ENCODE data around the gene RCHY1.
A peak's percentile ranks its signal among the peaks of the same experiment; 100 is the strongest.
"Not testable (repeated sequence)": the region's sequence is repeated elsewhere in the genome, so short reads cannot be mapped to it uniquely, and the experiment has no call there.

Gene RCHY1

DNA sequence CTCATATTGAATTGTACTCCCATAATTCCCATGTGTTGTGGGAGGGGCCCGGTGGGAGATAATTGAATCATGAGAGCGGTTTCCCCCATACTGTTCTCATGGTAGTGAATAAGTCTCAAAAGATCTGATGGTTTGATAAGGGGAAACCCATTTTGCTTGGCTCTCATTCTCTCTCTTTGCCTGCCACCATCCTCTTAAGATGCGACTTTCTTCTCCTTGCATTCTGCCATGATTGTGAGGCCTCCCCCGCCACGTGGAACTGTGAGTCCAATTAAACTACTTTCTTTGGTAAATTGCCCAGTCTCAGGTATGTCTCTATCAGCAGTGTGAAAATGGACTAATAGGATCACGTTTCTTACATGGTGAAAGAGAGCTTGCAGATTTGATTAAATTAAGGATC is 23.1 kb upstream of the RCHY1 start:
- H3K36me3 ChIP-seq (ENCODE audit: insufficient read depth, low read length); H3K27me3 ChIP-seq (ENCODE audit: control insufficient read depth in 1 of 2, insufficient read depth in 2 of 2, low read length in 2 of 2); H3K4me1 ChIP-seq (ENCODE audit: insufficient read depth, low read length); H3K4me3 ChIP-seq (ENCODE audit: low read depth in 1 of 2, low read length in 2 of 2); H3K27ac ChIP-seq (ENCODE audit: low read depth, low read length); H3K9me3 ChIP-seq (ENCODE audit: low read length); H3K9ac ChIP-seq (ENCODE audit: low read length): not testable (repeated sequence)

DNA sequence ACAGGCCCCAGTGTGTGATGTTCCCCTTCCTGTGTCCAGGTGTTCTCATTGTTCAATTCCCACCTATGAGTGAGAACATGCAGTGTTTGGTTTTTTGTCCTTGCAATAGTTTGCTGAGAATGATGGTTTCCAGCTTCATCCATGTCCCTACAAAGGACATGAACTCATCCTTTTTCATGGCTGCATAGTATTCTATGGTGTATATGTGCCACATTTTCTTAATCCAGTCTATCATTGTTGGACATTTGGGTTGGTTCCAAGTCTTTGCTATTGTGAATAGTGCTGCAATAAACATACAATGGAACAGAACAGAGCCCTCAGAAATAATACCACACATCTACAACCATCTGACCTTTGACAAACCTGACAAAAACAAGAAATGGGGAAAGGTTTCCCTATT is 19.7 kb upstream of the RCHY1 start:
- not testable (repeated sequence) for H3K4me1 ChIP-seq (ENCODE audit: insufficient read depth, low read length); H3K27me3 ChIP-seq (ENCODE audit: control insufficient read depth in 1 of 2, insufficient read depth in 2 of 2, low read length in 2 of 2); H3K27ac ChIP-seq (ENCODE audit: low read depth, low read length); H3K4me3 ChIP-seq (ENCODE audit: low read depth in 1 of 2, low read length in 2 of 2); H3K9ac ChIP-seq (ENCODE audit: low read length); H3K9me3 ChIP-seq (ENCODE audit: low read length)
- peaks cover 10% of the 10 kb centered on the region for H3K36me3 ChIP-seq (ENCODE audit: insufficient read depth, low read length)

DNA sequence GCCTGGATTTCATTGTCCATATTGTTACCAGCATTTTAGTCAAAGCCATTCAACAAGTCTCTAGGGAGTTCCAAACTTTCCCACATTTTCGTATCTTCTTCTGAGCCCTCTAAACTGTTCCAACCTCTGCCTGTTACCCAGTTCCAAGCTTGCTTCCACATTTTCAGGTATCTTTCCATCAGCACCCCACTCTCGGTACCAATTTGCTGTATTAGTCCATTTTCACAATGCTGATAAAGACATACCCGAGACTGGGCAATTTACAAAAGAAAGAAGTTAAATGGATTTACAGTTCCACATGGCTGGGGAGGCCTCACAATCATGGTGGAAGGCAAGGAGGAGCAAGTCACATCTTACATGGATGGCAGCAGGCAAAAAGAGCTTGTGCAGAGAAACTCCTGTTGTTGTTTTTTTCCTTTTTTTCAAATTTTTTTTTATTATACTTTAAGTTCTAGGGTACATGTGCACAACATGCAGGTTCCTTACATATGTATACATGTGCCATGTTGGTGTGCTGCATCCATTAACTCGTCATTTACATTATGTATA is 19.2 kb upstream of the RCHY1 start:
- not testable (repeated sequence) for H3K9me3 ChIP-seq (ENCODE audit: low read length); H3K36me3 ChIP-seq (ENCODE audit: insufficient read depth, low read length)

DNA sequence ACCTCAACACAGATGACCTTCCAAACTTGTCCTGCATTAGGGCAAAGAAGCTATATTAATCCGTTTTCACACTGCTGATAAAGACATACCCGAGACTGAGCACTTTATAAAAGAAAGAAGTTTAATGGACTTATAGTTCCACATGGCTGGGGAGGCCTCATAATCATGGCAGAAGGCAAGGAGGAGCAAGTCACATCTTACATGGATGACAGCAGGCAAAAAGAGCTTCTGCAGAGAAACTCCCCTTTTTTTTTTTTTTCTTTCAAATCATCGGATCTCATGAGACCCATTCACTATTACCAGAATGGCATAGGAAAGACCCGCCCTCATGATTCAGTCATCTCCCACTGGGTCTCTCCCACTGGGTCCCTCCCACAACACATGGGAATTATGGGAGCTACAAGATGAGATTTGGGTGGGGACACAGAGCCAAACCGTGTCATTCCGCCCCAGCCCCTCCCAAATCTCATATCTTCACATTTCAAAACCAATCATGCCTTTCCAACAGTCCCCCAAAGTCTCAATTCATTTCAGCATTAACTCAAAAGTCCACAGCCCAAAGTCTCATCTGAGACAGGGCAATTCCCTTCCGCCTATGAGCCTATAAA is 17.4 kb upstream of the RCHY1 start:
- H3K4me3 ChIP-seq (ENCODE audit: low read depth in 1 of 2, low read length in 2 of 2); H3K4me1 ChIP-seq (ENCODE audit: insufficient read depth, low read length); H3K9ac ChIP-seq (ENCODE audit: low read length); H3K9me3 ChIP-seq (ENCODE audit: low read length); H3K27ac ChIP-seq (ENCODE audit: low read depth, low read length); H3K27me3 ChIP-seq (ENCODE audit: control insufficient read depth in 1 of 2, insufficient read depth in 2 of 2, low read length in 2 of 2): not testable (repeated sequence)
- H3K36me3 ChIP-seq (ENCODE audit: insufficient read depth, low read length), result peaks cover 24% of the 10 kb centered on the region

More for the DNA sequence above, 19.2 kb upstream of the RCHY1 start:
- not testable (repeated sequence) for H3K27ac ChIP-seq (ENCODE audit: low read depth, low read length); H3K4me1 ChIP-seq (ENCODE audit: insufficient read depth, low read length); H3K9ac ChIP-seq (ENCODE audit: low read length); H3K27me3 ChIP-seq (ENCODE audit: control insufficient read depth in 1 of 2, insufficient read depth in 2 of 2, low read length in 2 of 2); H3K4me3 ChIP-seq (ENCODE audit: low read depth in 1 of 2, low read length in 2 of 2)

DNA sequence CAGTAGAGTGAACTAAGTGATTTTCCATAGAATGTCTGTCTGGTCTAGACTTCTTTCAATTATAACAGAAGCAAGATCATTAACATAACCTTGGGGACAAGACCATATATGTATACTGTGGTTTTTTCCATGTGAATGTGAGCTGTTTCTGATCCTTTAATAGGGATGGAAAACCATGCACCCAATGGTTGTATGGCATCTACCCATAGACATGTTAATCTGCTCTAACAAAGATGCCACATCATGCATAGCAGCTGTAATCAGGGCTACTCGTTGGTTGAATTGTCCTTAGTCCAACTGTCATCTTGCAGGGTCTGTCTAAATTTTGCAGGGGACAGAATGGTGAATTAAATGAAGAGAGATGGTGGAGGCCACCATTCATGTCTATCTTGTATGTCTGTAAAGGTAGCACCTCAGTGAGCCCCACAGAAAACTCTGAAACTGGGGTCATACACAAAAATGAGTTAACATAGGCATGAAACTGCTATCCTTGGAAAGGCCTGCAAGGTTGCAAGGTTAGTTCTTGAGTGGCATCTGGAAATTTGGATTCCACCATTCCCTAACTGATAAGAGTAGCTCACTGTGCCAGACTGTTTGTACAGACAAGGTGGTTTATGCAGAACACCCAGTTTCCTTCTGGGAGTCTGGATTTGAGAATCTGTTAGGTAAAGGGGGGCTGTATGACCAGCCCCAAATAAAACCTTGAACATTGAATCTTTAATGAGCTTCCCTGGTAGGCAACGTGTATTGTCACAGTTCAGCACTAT is 16.5 kb upstream of the RCHY1 start:
- Histone ChIP-seq H3K36me3 (ENCODE audit: insufficient read depth, low read length) (peaks cover 31% of the 10 kb centered on the region), H3K27me3 (ENCODE audit: control insufficient read depth in 1 of 2, insufficient read depth in 2 of 2, low read length in 2 of 2) (no peaks in the 10 kb centered on the region), H3K9me3 (ENCODE audit: low read length) (no peaks in the 10 kb centered on the region), H3K27ac (ENCODE audit: low read depth, low read length) (no peak overlapping the region), H3K9ac (ENCODE audit: low read length) (no peak overlapping the region), H3K4me3 (ENCODE audit: low read depth in 1 of 2, low read length in 2 of 2) (no peak overlapping the region), H3K4me1 (ENCODE audit: insufficient read depth, low read length) (no peaks in the 10 kb centered on the region)

DNA sequence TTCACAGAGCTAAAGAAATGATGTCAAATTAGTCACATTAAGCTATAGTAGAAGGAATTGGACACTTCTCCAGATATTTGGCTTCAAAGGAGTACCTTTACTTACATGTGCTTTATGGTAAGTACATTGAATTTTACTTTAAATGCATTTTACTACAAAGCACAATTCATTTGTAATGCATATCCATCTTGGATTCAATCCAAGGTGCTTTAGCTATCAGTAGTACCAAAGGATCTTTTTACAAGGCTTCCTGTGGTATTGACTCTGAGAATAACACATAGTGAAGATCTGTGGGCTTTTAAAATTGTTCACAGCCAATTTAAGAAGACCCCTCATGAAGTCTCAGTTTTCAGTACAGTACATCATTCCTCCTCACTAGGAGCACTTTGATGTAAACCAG is 13.3 kb upstream of the RCHY1 start:
- no peak overlapping the region for H3K4me3 ChIP-seq (ENCODE audit: low read depth in 1 of 2, low read length in 2 of 2)

DNA sequence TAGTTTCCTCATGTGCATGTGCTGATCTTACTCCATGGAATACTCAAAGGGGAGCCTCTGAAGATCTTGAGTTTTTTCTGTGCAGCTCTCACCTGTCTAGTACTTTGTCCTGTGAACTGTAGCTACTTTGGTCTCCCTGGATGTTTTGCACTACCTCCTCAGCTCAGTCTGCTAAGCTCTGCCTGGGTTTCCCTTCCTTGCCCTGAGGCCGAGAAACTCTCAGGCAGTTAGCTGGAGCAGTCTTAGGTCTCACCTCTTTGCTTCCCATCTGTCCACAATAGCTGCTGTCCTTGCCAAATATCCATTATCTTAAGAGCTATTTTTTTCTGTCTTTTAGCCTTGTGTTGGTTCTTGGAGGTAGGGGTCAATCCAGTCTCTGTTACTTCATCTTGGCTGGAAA is 11.7 kb upstream of the RCHY1 start:
- Histone ChIP-seq H3K36me3 (ENCODE audit: insufficient read depth, low read length) (peaks cover 36% of the 10 kb centered on the region), H3K4me3 (ENCODE audit: low read depth in 1 of 2, low read length in 2 of 2) (no peak overlapping the region), H3K27ac (ENCODE audit: low read depth, low read length) (no peak overlapping the region), H3K4me1 (ENCODE audit: insufficient read depth, low read length) (no peaks in the 10 kb centered on the region), H3K9me3 (ENCODE audit: low read length) (no peaks in the 10 kb centered on the region), H3K9ac (ENCODE audit: low read length) (no peak overlapping the region), H3K27me3 (ENCODE audit: control insufficient read depth in 1 of 2, insufficient read depth in 2 of 2, low read length in 2 of 2) (no peaks in the 10 kb centered on the region)

More for the DNA sequence above, 13.3 kb upstream of the RCHY1 start:
- Histone ChIP-seq H3K9ac (ENCODE audit: low read length) (no peak overlapping the region), H3K9me3 (ENCODE audit: low read length) (no peaks in the 10 kb centered on the region), H3K36me3 (ENCODE audit: insufficient read depth, low read length) (peaks cover 42% of the 10 kb centered on the region), H3K27ac (ENCODE audit: low read depth, low read length) (no peak overlapping the region), H3K27me3 (ENCODE audit: control insufficient read depth in 1 of 2, insufficient read depth in 2 of 2, low read length in 2 of 2) (no peaks in the 10 kb centered on the region), H3K4me1 (ENCODE audit: insufficient read depth, low read length) (no peaks in the 10 kb centered on the region)

DNA sequence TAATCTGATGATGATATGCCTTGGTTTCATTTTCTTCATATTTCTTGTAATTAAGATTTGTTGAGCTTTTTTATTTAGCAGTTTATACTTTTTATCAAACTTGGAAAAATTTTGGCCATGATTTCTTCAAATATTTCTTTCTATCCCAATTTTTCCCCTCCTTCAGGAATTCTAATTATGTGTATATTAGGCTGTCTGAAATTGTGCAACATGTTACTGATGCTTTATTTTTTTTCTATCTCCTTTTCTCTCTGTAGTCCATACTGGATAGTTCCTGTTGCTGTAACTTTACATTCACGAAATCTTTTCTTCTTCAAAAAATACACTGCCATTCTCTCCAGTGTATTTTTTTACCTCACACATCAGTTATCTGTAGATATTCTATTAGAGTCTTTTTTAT is 10.9 kb upstream of the RCHY1 start:
- H3K27ac ChIP-seq (ENCODE audit: low read depth, low read length), result no peak overlapping the region
- H3K4me1 ChIP-seq (ENCODE audit: insufficient read depth, low read length), result no peaks in the 10 kb centered on the region
- peaks cover 35% of the 10 kb centered on the region for H3K36me3 ChIP-seq (ENCODE audit: insufficient read depth, low read length)
- no peaks in the 10 kb centered on the region for H3K9me3 ChIP-seq (ENCODE audit: low read length)
- no peak overlapping the region for H3K9ac ChIP-seq (ENCODE audit: low read length)
- no peaks in the 10 kb centered on the region for H3K27me3 ChIP-seq (ENCODE audit: control insufficient read depth in 1 of 2, insufficient read depth in 2 of 2, low read length in 2 of 2)
- H3K4me3 ChIP-seq (ENCODE audit: low read depth in 1 of 2, low read length in 2 of 2), result no peak overlapping the region

DNA sequence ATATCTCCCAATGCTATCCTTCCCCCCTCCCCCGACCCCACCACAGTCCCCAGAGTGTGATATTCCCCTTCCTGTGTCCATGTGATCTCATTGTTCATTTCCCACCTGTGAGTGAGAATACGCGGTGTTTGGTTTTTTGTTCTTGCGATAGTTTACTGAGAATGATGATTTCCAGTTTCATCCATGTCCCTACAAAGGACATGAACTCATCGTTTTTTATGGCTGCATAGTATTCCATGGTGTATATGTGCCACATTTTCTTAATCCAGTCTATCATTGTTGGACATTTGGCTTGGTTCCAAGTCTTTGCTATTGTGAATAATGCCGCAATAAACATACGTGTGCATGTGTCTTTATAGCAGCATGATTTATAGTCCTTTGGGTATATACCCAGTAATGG is 5.2 kb upstream of the RCHY1 start:
- H3K27me3 ChIP-seq (ENCODE audit: control insufficient read depth in 1 of 2, insufficient read depth in 2 of 2, low read length in 2 of 2); H3K4me3 ChIP-seq (ENCODE audit: low read depth in 1 of 2, low read length in 2 of 2); H3K27ac ChIP-seq (ENCODE audit: low read depth, low read length); H3K9me3 ChIP-seq (ENCODE audit: low read length); H3K9ac ChIP-seq (ENCODE audit: low read length): not testable (repeated sequence)
- peaks cover 12% of the 10 kb centered on the region for H3K4me1 ChIP-seq (ENCODE audit: insufficient read depth, low read length)
- peaks cover 27% of the 10 kb centered on the region for H3K36me3 ChIP-seq (ENCODE audit: insufficient read depth, low read length)

DNA sequence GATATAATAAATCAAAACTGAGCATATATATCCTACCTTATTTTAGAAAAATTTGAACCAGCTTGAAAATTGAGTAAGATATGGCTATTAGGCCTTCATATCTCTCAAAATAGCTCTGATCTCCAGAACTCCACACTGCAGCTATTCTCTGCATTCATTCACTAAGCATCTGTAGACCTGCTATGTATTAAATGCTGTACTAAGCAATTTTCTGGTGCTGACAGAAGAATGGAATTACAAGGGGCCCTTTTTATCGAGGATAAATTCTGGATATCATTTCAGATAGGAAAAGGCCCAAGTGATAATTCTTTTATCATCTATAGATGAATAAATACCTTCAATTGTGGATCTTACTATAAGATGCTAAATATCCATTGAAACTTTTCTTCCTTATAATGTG is 1.9 kb upstream of the RCHY1 start:
- no peaks in the 10 kb centered on the region for H3K9me3 ChIP-seq (ENCODE audit: low read length)
- no peak overlapping the region for H3K4me3 ChIP-seq (ENCODE audit: low read depth in 1 of 2, low read length in 2 of 2)
- H3K9ac ChIP-seq (ENCODE audit: low read length), result no peak overlapping the region
- peaks cover 35% of the 10 kb centered on the region for H3K4me1 ChIP-seq (ENCODE audit: insufficient read depth, low read length)
- peaks cover 19% of the 10 kb centered on the region for H3K36me3 ChIP-seq (ENCODE audit: insufficient read depth, low read length)
- no peak overlapping the region for H3K27ac ChIP-seq (ENCODE audit: low read depth, low read length)
- H3K27me3 ChIP-seq (ENCODE audit: control insufficient read depth in 1 of 2, insufficient read depth in 2 of 2, low read length in 2 of 2), result no peaks in the 10 kb centered on the region

DNA sequence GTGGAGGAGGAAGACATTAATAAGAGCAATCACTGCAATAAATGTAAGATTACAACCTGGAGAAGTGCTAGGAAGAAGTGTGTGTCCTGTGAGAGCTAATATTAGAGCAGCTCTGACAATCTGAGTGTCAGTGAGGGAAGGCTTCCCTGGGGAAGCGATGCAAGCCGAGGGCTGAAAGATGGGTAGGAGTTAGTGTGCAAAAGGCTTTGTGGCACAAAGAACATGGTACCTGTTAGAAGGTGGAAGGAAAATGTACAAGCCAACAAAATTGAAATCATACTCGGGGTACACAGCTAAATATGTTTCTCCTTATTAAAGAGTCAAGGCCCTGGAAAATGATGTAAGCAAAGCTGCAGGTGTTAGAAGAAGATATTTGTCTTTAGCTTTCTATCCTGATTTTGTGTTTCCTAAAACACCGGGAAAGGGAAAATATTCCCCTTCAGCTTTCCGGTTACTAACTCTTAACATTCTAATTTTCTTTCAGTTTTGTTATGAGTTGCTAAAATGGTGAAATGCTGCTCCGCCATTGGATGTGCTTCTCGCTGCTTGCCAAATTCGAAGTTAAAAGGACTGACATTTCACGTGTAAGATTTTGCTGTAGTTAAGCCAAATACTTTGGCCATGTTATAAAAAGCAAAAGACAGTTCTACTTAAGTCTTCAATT is 878 bp upstream of the RCHY1 start:
- H3K27me3 ChIP-seq (ENCODE audit: control insufficient read depth in 1 of 2, insufficient read depth in 2 of 2, low read length in 2 of 2), result no peaks in the 10 kb centered on the region
- H3K36me3 ChIP-seq (ENCODE audit: insufficient read depth, low read length), result peaks cover 19% of the 10 kb centered on the region
- H3K4me1 ChIP-seq (ENCODE audit: insufficient read depth, low read length), result peaks cover 40% of the 10 kb centered on the region
- no peaks in the 10 kb centered on the region for H3K9me3 ChIP-seq (ENCODE audit: low read length)
- H3K9ac ChIP-seq (ENCODE audit: low read length), result peak overlapping the region; percentile 77
- H3K4me3 ChIP-seq (ENCODE audit: low read depth in 1 of 2, low read length in 2 of 2), result peak overlapping the region; percentile 78 to 95
- H3K27ac ChIP-seq (ENCODE audit: low read depth, low read length), result peak overlapping the region; percentile 91

Measured in muscle layer of colon (tissue), 2 donors.